ENCODE results near the gene HADHB. TPM values are rescaled to one million over a fixed set of nuclear protein-coding genes. Genes with fewer than 3 reads are reported as not detected.

HADHB gene
- total and polyA plus RNA-seq, 2 donors (not counting 1 experiment from before 2014, with no cell fraction given) = 130 to 151 TPM

DNA sequence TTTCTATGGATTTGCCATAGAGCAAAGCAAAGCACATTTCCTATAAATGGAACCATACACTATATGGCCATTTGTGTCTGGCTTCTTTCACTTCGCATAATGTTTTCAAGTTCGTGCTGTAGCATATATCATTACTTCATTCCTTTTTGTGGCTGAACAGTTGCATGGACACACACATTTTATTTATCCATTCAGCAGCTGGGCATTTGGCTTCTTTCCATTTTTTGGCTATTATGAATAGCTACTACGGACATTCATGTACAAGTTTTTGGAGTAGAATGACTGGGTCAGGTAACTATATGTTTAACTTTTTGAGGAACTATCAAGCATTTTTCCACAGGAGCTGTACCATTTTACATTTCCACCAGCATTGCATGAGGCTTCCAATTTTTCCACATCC is 90.5 kb downstream of the HADHB start:
- Histone ChIP-seq H2AFZ (ENCODE audit: low read length) (no peak overlapping the region), H3K27ac (ENCODE audit: insufficient read depth, low read length) (no peak overlapping the region), H3K9ac (ENCODE audit: insufficient read depth, low read length) (no peak overlapping the region), H3K9me3 (ENCODE audit: control insufficient read depth, insufficient read depth, low read depth, low read length) (no peaks in the 10 kb centered on the region), H3K4me2 (ENCODE audit: extremely low read depth, insufficient read depth, low read length) (peak overlapping the region; percentile 44), H3K79me2 (ENCODE audit: control insufficient read depth, insufficient read depth, low read length) (no peaks in the 10 kb centered on the region), H3K4me1 (ENCODE audit: control insufficient read depth, extremely low read depth, insufficient read depth, low read length) (no peaks in the 10 kb centered on the region), H3K4me3 (replicated peaks in 1 of 4; ENCODE audit: control extremely low read depth in 1 of 4, insufficient read depth in 1 of 4, low read depth in 3 of 4, low read length in 4 of 4) (no peak overlapping the region), H4K20me1 (ENCODE audit: control insufficient read depth, extremely low read depth, insufficient read depth, low read length) (no peaks in the 10 kb centered on the region), H3K36me3 (ENCODE audit: control insufficient read depth, insufficient read depth, low read length) (no peaks in the 10 kb centered on the region), H3K27me3 (ENCODE audit: control insufficient read depth, insufficient read depth, low read length) (no peaks in the 10 kb centered on the region)
- TF ChIP-seq, protein P1, sequence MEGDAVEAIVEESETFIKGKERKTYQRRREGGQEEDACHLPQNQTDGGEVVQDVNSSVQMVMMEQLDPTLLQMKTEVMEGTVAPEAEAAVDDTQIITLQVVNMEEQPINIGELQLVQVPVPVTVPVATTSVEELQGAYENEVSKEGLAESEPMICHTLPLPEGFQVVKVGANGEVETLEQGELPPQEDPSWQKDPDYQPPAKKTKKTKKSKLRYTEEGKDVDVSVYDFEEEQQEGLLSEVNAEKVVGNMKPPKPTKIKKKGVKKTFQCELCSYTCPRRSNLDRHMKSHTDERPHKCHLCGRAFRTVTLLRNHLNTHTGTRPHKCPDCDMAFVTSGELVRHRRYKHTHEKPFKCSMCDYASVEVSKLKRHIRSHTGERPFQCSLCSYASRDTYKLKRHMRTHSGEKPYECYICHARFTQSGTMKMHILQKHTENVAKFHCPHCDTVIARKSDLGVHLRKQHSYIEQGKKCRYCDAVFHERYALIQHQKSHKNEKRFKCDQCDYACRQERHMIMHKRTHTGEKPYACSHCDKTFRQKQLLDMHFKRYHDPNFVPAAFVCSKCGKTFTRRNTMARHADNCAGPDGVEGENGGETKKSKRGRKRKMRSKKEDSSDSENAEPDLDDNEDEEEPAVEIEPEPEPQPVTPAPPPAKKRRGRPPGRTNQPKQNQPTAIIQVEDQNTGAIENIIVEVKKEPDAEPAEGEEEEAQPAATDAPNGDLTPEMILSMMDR (conservative IDR thresholded peaks at IDR 0.05 in 1 of 2, IDR thresholded peaks at IDR 0.05 in 1 of 2; ENCODE audit: low read depth in 1 of 2, low read length in 2 of 2) = no peak
- no peak for TF ChIP-seq EZH2 (IDR thresholded peaks at IDR 0.05; ENCODE audit: low read length, missing control alignments)
- peak in 1 of 2 donors; percentile 70 for DNase-seq (ENCODE audit: low read depth in 2 of 2)

- H3K4me1 ChIP-seq (ENCODE audit: control insufficient read depth, extremely low read depth, insufficient read depth, low read length) = no peaks in the 10 kb centered on the region
- no peaks in the 10 kb centered on the region for H4K20me1 ChIP-seq (ENCODE audit: control insufficient read depth, extremely low read depth, insufficient read depth, low read length)
- H3K27me3 ChIP-seq (ENCODE audit: control insufficient read depth, insufficient read depth, low read length) = no peaks in the 10 kb centered on the region
- H3K4me3 ChIP-seq (replicated peaks in 1 of 4; ENCODE audit: control extremely low read depth in 1 of 4, insufficient read depth in 1 of 4, low read depth in 3 of 4, low read length in 4 of 4) = no peak overlapping the region
- H3K9me3 ChIP-seq (ENCODE audit: control insufficient read depth, insufficient read depth, low read depth, low read length) = no peaks in the 10 kb centered on the region
- H3K9ac ChIP-seq (ENCODE audit: insufficient read depth, low read length) = no peak overlapping the region
- H3K36me3 ChIP-seq (ENCODE audit: control insufficient read depth, insufficient read depth, low read length) = no peaks in the 10 kb centered on the region
- no peak for DNase-seq (ENCODE audit: low read depth in 2 of 2)
- H2AFZ ChIP-seq (ENCODE audit: low read length) = no peak overlapping the region
- H3K79me2 ChIP-seq (ENCODE audit: control insufficient read depth, insufficient read depth, low read length) = no peaks in the 10 kb centered on the region
- H3K27ac ChIP-seq (ENCODE audit: insufficient read depth, low read length) = no peak overlapping the region
- H3K4me2 ChIP-seq (ENCODE audit: extremely low read depth, insufficient read depth, low read length) = no peak overlapping the region
- TF ChIP-seq, protein P1 (conservative IDR thresholded peaks at IDR 0.05 in 1 of 2, IDR thresholded peaks at IDR 0.05 in 1 of 2; ENCODE audit: low read depth in 1 of 2, low read length in 2 of 2) = no peak
- TF ChIP-seq EZH2 (IDR thresholded peaks at IDR 0.05; ENCODE audit: low read length, missing control alignments) = no peak
Observed at GRCh38 chr2:26336719-26337118, 92.0 kb downstream of the HADHB start.

GRCh38 chr2:26337298-26337697 is 92.6 kb downstream of the HADHB start:
- H3K79me2 ChIP-seq (ENCODE audit: control insufficient read depth, insufficient read depth, low read length) = no peaks in the 10 kb centered on the region
- DNase-seq (ENCODE audit: low read depth in 2 of 2) = no peak

More at GRCh38 chr2:26337298-26337697, 92.6 kb downstream of the HADHB start:
- Histone ChIP-seq H3K4me1 (ENCODE audit: control insufficient read depth, extremely low read depth, insufficient read depth, low read length) (no peaks in the 10 kb centered on the region), H3K36me3 (ENCODE audit: control insufficient read depth, insufficient read depth, low read length) (no peaks in the 10 kb centered on the region), H2AFZ (ENCODE audit: low read length) (no peak overlapping the region), H3K9me3 (ENCODE audit: control insufficient read depth, insufficient read depth, low read depth, low read length) (no peaks in the 10 kb centered on the region), H3K4me2 (ENCODE audit: extremely low read depth, insufficient read depth, low read length) (no peak overlapping the region), H3K27me3 (ENCODE audit: control insufficient read depth, insufficient read depth, low read length) (no peaks in the 10 kb centered on the region), H3K27ac (ENCODE audit: insufficient read depth, low read length) (no peak overlapping the region), H4K20me1 (ENCODE audit: control insufficient read depth, extremely low read depth, insufficient read depth, low read length) (no peaks in the 10 kb centered on the region), H3K9ac (ENCODE audit: insufficient read depth, low read length) (no peak overlapping the region), H3K4me3 (replicated peaks in 1 of 4; ENCODE audit: control extremely low read depth in 1 of 4, insufficient read depth in 1 of 4, low read depth in 3 of 4, low read length in 4 of 4) (no peak overlapping the region)
- no peak for TF ChIP-seq EZH2 (IDR thresholded peaks at IDR 0.05; ENCODE audit: low read length, missing control alignments)
- TF ChIP-seq, protein P1 (conservative IDR thresholded peaks at IDR 0.05 in 1 of 2, IDR thresholded peaks at IDR 0.05 in 1 of 2; ENCODE audit: low read depth in 1 of 2, low read length in 2 of 2) = no peak

Other genes starting within 250 kb of the HADHB start
- gene RAB10, start 210.9 kb upstream of the HADHB start, total RNA-seq = 94.1 and 105 TPM in 2 replicates
- 253 and 255 TPM in 2 replicates for gene RAB10, start 210.9 kb upstream of the HADHB start, polyA plus RNA-seq
- gene GAREM2, start 71.9 kb upstream of the HADHB start, total RNA-seq = 0.66 and 0.77 TPM in 2 replicates
- 1.6 TPM in 2 replicates for gene GAREM2, start 71.9 kb upstream of the HADHB start, polyA plus RNA-seq
- gene HADHA, start 307 bp upstream of the HADHB start, total RNA-seq = 144 and 162 TPM in 2 replicates
- gene HADHA, start 307 bp upstream of the HADHB start, polyA plus RNA-seq = 155 and 171 TPM in 2 replicates
- gene SELENOI, start 101.2 kb downstream of the HADHB start, total RNA-seq = 13.1 and 18.8 TPM in 2 replicates
- 10.1 and 11.9 TPM in 2 replicates for gene SELENOI, start 101.2 kb downstream of the HADHB start, polyA plus RNA-seq
- gene ADGRF3, start 101.8 kb downstream of the HADHB start, total RNA-seq = under 0.01 TPM in 1 of 2 replicates, not detected in the other
- 0.06 and 0.24 TPM in 2 replicates for gene ADGRF3, start 101.8 kb downstream of the HADHB start, polyA plus RNA-seq
- under 0.01 and 0.26 TPM in 2 replicates for gene DRC1, start 157.0 kb downstream of the HADHB start, total RNA-seq
- 0.10 and 0.14 TPM in 2 replicates for gene DRC1, start 157.0 kb downstream of the HADHB start, polyA plus RNA-seq
- gene OTOF, start 233.2 kb downstream of the HADHB start, total RNA-seq = not detected in 2 replicates
- not detected in 2 replicates for gene OTOF, start 233.2 kb downstream of the HADHB start, polyA plus RNA-seq

Measured in fibroblast of lung (primary cell).